T-helper 2 cell treated with Interferon-gamma antibody and Interleukin-4, amounts not matched to agents 5 μg/mL and 100 μg/mL, for 36 hours (primary cell): ENCODE results near the gene LMNA.

Source experiments
- DNase-seq: peaks from one replicate; pipeline ENCODE4 v3.0.0; 2021; ENCODE audit warnings: low spot score
- H3K27ac Mint-ChIP-seq: one replicate; pipeline ENCODE4 v1.8.0; 2021; ENCODE audit warnings: mild to moderate bottlenecking, mixed read lengths
- H3K27me3 Mint-ChIP-seq: one replicate; pipeline ENCODE4 v1.8.0; 2021; ENCODE audit warnings: low read depth, mixed read lengths
- H3K36me3 Mint-ChIP-seq: one replicate; pipeline ENCODE4 v1.8.0; 2021; ENCODE audit warnings: low read depth, mixed read lengths
- H3K4me1 Mint-ChIP-seq: one replicate; pipeline ENCODE4 v1.8.0; 2021; ENCODE audit warnings: low read depth, mixed read lengths
- H3K4me3 Mint-ChIP-seq: one replicate; pipeline ENCODE4 v1.8.0; 2022; ENCODE audit warnings: mild to moderate bottlenecking, moderate library complexity, mixed read lengths
- H3K9me3 Mint-ChIP-seq: one replicate; pipeline ENCODE4 v1.8.0; 2021; ENCODE audit warnings: mixed read lengths

The LMNA gene

DNA sequence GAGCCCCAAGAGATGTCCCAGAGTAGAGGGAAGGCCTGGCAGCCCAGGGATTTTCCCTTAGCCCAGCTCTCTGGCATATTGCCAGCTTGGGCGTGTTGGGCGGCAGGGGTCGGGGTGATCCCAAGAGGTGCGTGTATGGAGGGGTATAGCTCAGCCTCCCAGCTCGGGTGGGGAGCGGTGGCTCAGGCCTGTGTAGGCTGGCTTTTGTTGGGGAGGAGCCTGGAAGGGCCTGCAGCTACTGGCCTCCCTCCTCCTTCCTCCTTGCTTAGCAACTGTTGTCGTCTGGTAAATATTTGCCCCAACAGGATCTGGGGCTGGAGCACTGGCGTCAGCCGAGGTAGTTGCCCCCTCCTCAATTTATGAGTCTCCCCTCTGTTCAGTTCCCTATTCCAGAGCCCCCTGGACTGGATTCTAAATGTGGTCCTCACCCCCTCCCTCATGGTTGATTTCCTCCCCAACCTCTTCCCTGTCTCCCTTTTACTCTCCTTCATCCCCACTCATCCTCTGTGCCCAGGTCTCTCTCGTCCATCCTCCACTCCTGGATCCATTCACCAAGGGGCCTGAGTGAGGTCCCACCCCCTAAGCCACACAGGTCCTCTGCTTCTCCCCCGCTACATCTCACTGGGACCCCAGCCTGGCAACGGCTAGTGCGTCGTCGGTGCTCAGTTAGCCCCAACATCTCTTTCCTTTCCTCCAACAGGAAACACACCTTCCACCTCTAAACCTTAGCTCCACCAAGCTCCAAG lies 10.3 kb upstream of the LMNA start:
- DNase-seq, result no peak
- peaks cover 5% of the 10 kb centered on the region for H3K27me3 Mint-ChIP-seq
- H3K36me3 Mint-ChIP-seq, result no peaks in the 10 kb centered on the region
- H3K27ac Mint-ChIP-seq, result peak overlapping the region; percentile 72
- H3K4me1 Mint-ChIP-seq, result peaks cover 46% of the 10 kb centered on the region
- no peaks in the 10 kb centered on the region for H3K9me3 Mint-ChIP-seq
- no peak overlapping the region for H3K4me3 Mint-ChIP-seq

DNA sequence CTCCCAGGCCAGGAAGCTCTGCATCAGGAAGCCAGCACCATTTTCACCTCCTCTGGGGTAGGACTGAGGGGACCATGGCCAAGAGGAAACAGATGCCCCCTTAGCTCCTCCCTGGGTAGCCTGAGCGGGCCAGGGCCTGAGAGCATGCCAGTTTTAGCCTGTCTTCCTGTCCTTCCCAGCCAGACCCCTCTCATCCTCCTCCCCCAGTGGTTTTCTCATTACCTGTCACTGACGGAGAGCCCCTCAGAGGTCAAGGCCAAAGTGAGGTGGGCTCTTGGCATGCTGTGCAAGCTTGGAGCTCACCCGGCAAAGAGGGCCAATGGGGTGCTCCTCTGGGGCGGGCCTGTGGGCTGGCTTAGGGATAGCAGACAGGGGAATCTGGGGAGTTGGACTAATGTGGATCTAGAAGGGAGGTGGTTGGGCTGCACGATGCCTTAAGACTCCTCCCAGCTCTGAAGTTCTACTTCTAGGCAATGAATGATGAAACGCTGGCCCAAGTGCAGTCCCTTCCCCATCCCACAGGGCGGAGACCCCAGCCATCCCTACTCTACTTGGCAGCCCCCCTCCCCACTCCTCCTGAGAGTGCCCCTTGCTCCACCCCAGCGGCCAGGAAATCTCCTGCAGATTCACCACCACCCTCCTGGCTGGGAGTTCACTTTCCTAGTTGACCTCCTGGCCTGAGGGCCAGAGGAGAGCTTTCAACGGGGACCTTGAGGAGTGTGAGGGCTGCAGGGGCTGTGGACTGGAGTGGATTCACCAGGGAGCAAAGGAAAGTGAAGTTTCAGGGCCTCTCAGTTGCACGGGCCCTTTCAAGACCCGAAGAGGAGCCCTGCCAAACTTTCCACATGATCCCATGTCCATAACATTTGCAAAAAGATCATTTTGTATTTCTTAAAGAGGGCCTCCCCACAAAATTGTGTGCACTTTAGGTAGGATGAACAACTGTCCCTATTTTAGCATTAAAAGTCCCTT lies 9.4 kb upstream of the LMNA start:
- peaks cover 5% of the 10 kb centered on the region for H3K27me3 Mint-ChIP-seq
- no peaks in the 10 kb centered on the region for H3K36me3 Mint-ChIP-seq

DNA sequence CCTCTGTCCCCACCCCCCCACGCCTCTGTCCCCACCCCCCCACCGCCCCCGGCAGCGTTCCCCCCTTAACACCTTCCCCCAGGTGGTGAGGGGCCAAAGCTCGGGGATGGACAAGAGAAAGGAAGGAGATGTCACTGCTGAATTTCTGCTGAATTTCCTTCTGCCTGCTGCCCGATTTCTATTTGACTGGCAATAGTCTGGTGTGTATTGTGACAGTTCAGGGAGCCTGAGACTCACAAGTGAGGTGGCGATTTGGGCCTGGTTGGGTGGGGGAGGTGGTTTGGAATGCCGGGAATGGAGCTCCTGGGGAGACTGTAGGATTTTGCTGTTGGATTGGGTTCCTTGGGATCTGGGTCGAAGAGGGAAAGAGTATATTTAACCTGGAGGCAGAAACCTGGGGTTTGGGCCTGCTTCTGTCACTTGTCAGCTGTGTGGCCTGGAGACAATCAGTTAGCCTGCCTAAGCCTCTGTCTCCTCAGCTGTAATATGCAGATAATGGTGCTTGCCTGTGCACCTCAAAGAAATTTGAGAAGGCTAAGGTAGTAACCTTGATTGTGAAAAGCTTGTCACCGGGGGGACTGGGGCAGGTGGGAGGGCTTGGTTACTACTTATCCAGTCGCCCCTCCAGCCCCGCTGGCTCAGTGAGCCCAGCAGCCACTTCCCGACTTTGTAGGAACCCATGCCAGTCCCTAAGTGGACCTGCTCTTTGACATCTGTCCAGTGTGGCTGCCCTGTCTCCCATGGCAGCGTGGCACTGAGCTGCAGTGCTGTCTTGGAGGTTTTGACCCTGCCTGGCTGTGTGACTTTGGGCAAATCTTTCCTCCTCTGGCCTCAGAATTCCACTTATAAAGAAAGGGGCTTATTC lies 7.7 kb upstream of the LMNA start:
- H3K4me1 Mint-ChIP-seq, result peaks cover 38% of the 10 kb centered on the region
- no peaks in the 10 kb centered on the region for H3K36me3 Mint-ChIP-seq
- no peak for DNase-seq
- peak overlapping the region; percentile 87 for H3K27ac Mint-ChIP-seq
- no peaks in the 10 kb centered on the region for H3K9me3 Mint-ChIP-seq
- H3K27me3 Mint-ChIP-seq, result peaks cover 2% of the 10 kb centered on the region
- peak overlapping the region; percentile 63 for H3K4me3 Mint-ChIP-seq

More for the DNA sequence above, 9.4 kb upstream of the LMNA start:
- peak overlapping the region; percentile 84 for H3K27ac Mint-ChIP-seq
- H3K4me3 Mint-ChIP-seq, result peak overlapping the region; percentile 63
- no peak for DNase-seq
- no peaks in the 10 kb centered on the region for H3K9me3 Mint-ChIP-seq
- H3K4me1 Mint-ChIP-seq, result peaks cover 46% of the 10 kb centered on the region

DNA sequence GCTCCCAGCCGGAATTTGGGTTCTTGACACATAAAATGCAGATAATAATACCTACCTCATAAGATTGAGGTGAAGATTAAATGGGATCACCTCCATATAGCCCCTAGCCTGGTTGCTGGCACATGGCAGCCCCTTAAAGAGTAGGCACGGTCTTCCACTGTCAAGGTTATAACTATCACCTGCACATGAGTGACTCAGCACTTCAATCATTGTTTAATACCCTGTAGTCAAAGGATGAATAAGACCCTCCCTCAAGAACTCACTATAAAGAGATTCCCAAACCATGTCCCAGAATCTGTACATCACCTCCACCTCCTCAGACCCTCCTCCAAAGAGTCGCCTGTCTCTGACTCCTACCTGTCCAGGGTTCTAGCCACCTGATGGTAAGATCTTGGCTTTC lies 6.5 kb upstream of the LMNA start:
- H3K27me3 Mint-ChIP-seq, result no peaks in the 10 kb centered on the region
- no peaks in the 10 kb centered on the region for H3K9me3 Mint-ChIP-seq
- no peak overlapping the region for H3K27ac Mint-ChIP-seq
- H3K4me1 Mint-ChIP-seq, result peaks cover 38% of the 10 kb centered on the region
- no peaks in the 10 kb centered on the region for H3K36me3 Mint-ChIP-seq
- no peak overlapping the region for H3K4me3 Mint-ChIP-seq
- no peak for DNase-seq

DNA sequence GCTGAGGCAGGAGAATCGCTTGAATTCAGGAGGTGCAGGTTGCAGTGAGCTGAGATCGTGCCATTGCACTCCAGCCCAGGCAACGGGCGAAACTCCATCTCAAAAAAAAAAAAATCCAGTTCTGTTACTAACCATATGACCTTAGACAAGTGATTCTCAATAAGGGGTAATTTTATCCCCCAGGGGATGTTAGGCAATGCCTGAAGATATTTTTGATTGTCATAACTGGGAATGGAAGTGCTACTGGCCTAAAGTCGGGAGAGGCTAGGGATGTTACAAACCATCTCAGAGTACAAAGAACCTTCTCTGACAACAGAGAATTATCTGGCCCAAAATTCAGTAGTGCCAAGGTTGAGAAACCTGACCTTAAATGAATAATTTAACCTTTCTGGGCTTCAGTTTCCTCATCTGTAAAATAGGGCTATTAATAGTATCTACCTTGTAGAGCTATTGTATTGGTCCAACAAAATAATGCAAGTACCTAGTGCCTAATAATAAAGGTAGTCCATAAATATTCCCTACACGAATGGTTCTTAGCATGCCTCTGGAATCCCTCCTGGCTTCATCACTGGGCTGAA lies 5.8 kb upstream of the LMNA start:
- H3K4me3 Mint-ChIP-seq, result no peak overlapping the region
- peaks cover 35% of the 10 kb centered on the region for H3K4me1 Mint-ChIP-seq
- H3K27ac Mint-ChIP-seq, result no peak overlapping the region
- H3K36me3 Mint-ChIP-seq, result no peaks in the 10 kb centered on the region
- no peaks in the 10 kb centered on the region for H3K9me3 Mint-ChIP-seq
- H3K27me3 Mint-ChIP-seq, result no peaks in the 10 kb centered on the region
- no peak for DNase-seq

DNA sequence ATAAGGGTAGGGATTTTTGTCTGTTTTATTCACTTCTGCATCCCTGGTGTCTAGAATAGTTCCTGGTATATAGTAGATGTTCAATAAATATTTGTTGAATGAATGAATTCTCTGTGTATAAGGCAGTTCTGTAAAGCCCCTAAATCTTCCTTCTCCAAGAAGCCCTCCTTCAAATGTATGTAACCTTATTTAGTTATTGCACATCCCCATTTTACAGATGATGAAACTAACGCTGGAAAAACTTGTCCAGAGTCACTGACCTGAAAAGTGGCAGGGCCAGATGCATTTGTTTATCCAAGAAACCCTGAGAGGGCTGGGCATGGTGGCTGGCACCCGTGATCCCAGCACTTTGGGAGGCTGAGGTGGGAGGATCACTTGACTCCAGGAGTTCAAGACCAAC lies 4.3 kb upstream of the LMNA start:
- no peak for DNase-seq
- no peak overlapping the region for H3K27ac Mint-ChIP-seq
- H3K4me3 Mint-ChIP-seq, result no peak overlapping the region
- H3K4me1 Mint-ChIP-seq, result peaks cover 33% of the 10 kb centered on the region
- H3K36me3 Mint-ChIP-seq, result no peaks in the 10 kb centered on the region
- no peaks in the 10 kb centered on the region for H3K9me3 Mint-ChIP-seq
- no peaks in the 10 kb centered on the region for H3K27me3 Mint-ChIP-seq

DNA sequence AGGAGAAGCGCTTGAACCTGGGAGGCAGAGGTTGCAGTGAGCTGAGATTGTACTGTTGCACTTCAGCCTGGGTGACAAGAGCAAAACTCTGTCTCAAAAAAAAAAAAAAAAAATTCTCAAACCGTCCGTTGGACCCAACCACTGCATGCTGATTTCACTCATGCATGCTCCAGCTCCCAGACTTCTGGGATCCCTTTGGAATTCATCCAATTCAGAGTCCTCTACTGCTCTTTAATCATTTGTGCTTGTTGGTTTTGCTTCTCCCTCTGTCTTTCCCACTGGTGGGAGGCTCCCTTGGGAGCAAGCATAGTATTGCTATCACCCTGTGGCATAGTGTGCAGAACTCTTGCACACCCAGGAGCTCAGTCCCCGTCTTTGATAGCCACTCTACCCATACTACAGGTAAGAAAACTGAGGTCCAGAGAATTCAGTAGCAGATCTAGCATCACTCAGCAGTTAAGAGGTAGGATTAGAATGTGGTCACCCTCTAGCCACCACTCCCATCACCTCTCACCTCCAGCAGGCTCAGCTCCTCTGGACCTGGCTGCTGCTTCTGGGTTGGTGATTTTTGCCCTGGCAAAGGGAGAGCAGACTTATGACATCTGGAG lies 3.1 kb upstream of the LMNA start:
- Mint-ChIP-seq H3K4me1 (peaks cover 32% of the 10 kb centered on the region), H3K27ac (no peak overlapping the region)
- DNase-seq, result no peak

DNA sequence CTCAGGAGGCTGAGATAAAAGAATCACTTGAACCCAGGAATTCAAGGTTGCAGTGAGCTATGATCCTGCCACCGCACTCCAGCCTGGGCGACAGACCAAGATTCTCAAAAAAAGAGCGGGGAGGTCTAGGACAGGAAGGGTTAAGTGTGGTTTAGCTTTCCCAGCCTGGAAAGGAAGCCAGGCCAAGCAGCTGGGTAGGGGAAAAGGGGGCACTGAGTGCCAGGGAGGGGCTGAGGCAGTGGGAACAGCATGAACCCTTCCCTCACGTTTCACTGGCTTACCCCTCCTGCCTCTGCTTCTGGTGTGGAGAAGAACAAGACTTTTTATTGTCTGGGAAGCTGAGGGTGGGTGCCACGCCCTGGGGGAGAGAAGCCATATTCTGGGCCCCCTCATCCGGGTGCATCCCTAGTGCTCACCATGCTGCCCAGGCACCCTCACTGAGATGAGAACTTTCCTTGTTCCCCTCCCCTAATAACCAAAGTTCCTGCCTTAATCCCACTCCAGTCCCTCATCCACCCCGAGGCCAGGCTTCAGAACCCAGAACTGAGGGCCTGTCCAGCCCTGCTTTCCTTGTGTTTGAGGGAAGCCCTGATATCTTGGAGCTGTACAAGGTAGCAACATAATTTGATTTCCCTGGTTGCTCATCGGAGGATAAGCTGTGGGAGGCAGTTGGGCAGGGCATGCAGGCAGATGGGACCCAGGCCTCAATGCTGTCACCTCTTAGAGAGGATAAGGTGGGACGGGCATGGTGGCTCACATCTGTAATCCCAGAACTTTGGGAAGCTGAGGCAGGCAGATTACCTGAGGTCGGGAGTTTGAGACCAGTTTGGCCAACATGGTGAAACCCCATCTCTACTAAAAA lies 2.0 kb upstream of the LMNA start:
- Mint-ChIP-seq H3K9me3 (no peaks in the 10 kb centered on the region), H3K4me1 (peaks cover 27% of the 10 kb centered on the region), H3K27ac (no peak overlapping the region), H3K36me3 (peaks cover 4% of the 10 kb centered on the region), H3K27me3 (no peaks in the 10 kb centered on the region), H3K4me3 (no peak overlapping the region)
- no peak for DNase-seq

More for the DNA sequence above, 3.1 kb upstream of the LMNA start:
- H3K9me3 Mint-ChIP-seq, result no peaks in the 10 kb centered on the region
- no peak overlapping the region for H3K4me3 Mint-ChIP-seq
- no peaks in the 10 kb centered on the region for H3K27me3 Mint-ChIP-seq
- H3K36me3 Mint-ChIP-seq, result peaks cover 4% of the 10 kb centered on the region

DNA sequence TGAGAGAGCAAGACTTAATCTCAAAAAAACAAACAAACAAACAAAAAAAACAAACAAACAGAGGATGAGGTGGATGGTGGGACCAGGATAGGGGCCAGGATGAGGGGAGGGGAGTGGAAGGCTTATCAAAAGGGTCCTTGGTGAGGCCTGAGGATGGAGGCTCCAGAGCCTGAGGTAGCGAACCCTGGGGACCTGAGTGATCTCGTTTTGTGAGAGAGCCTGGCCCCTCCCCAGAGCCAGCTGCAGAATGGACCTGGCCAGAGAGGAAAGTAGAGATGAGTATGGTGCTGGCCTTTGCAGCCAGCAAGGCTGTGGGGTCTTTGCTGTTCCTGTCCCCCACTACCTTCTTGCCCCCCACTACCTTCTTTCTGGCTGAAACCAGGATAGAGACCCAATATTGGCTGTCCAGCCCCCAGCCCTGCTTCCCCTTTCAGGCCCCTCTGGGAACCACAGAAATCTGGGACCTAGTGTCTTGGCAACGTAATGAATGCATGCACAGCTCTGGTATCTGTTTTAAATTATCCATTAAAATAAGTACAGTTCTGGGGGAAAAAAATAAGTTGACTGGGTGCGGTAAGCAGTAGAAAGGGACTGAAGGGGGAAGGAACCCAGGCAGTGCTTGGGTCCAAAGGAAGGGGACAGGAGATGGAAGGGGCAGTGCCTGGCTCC lies 1.1 kb upstream of the LMNA start:
- no peaks in the 10 kb centered on the region for H3K9me3 Mint-ChIP-seq
- H3K27me3 Mint-ChIP-seq, result no peaks in the 10 kb centered on the region
- peaks cover 4% of the 10 kb centered on the region for H3K36me3 Mint-ChIP-seq
- H3K27ac Mint-ChIP-seq, result peak overlapping the region; percentile 81
- H3K4me3 Mint-ChIP-seq, result peak overlapping the region; percentile 96
- no peak for DNase-seq
- H3K4me1 Mint-ChIP-seq, result peaks cover 31% of the 10 kb centered on the region

DNA sequence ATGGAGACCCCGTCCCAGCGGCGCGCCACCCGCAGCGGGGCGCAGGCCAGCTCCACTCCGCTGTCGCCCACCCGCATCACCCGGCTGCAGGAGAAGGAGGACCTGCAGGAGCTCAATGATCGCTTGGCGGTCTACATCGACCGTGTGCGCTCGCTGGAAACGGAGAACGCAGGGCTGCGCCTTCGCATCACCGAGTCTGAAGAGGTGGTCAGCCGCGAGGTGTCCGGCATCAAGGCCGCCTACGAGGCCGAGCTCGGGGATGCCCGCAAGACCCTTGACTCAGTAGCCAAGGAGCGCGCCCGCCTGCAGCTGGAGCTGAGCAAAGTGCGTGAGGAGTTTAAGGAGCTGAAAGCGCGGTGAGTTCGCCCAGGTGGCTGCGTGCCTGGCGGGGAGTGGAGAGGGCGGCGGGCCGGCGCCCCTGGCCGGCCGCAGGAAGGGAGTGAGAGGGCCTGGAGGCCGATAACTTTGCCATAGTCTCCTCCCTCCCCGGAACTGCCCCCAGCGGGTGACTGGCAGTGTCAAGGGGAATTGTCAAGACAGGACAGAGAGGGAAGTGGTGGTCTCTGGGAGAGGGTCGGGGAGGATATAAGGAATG lies 505 bp downstream of the LMNA start:
- Mint-ChIP-seq H3K27ac (peak overlapping the region; percentile 77), H3K4me1 (peaks cover 40% of the 10 kb centered on the region), H3K27me3 (no peaks in the 10 kb centered on the region), H3K4me3 (peak overlapping the region; percentile 96), H3K9me3 (no peaks in the 10 kb centered on the region), H3K36me3 (peaks cover 7% of the 10 kb centered on the region)
- DNase-seq, result no peak

DNA sequence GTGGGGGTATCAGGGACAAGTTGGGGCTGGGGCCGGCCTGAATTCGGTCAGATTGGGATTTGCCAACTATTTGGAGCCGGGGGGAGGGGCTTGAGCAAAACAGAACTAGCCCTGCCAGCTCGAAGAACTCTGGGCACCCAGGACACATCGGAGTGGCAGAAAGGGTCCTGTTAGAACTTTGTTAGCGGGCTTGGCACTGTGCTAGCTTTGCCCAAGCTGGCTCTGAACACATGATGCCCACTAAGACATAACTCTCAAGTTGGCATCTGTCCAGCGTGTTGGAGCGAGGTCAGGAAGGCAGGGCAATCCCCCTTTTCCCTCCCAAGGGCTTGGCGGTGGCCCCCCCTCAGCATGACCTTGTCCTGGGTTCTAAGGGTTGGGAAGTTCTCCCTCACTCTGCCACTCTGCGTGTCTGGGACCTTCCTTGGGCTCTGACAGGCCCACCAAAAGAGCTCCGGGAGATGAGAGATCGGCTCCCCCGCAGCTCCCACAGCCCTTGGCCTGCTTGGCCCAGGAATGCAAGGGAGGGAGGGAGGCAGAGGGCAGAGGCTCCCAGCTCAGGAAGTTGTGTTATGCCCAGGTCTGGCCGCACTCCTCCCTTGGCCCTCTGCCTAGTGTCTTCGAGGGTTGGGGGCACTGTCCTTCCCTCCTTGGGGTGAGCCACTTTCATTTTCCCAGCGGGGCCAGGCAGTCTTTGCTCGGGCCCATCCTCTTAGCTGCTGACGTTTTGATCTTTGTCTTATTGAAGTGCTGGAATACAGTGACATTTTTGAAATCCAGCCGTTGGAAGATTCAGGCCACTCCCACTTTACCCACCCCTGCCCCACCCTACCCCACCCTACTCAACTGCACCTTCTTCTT lies 1.2 kb downstream of the LMNA start:
- DNase-seq, result no peak
- Mint-ChIP-seq H3K36me3 (peaks cover 8% of the 10 kb centered on the region), H3K27me3 (no peaks in the 10 kb centered on the region), H3K27ac (peak overlapping the region; percentile 78), H3K4me1 (peaks cover 40% of the 10 kb centered on the region), H3K9me3 (no peaks in the 10 kb centered on the region), H3K4me3 (peak overlapping the region; percentile 96)
